GM10266 (cell line): ENCODE measurements around the gene FREM2.

Experiments
- DNase-seq: peaks from one replicate; pipeline ENCODE4 v3.0.0; 2012; ENCODE audit errors: extremely low spot score
- CTCF ChIP-seq: IDR thresholded peaks from 2 replicates; pipeline ENCODE4 v1.5.1; 2012; ENCODE audit warnings: mild to moderate bottlenecking, low read depth; ENCODE audit not compliant: control insufficient read depth, insufficient read depth; ENCODE audit errors: missing control alignments

The FREM2 gene

GRCh38 chr13:38787550-38787949, 100.7 kb downstream of the FREM2 start:
- no peak for TF ChIP-seq CTCF
- DNase-seq = no peak

GRCh38 chr13:38796890-38797289, 110.0 kb downstream of the FREM2 start:
- DNase-seq = no peak
- no peak for TF ChIP-seq CTCF

- TF ChIP-seq CTCF = no peak
- no peak for DNase-seq
Observed at GRCh38 chr13:38803531-38803930, 116.7 kb downstream of the FREM2 start.

DNA sequence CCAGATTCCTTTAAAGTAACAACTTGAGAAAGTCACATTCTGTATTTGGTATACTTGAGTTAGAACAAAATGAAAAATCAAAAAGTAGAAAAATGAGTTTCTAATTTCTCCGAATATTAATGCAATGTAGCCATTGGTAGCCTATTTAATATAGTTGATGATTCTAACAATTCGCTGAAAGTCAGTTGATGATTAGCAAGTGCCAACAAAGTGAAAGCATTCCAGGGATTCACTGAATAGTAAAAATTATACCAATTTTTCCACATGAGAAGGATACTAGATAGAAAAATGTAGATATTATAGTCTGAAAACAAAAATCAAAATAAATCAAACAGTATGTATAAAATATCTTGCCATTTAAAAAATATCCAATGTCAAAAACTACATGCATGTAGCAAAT, 117.2 kb downstream of the FREM2 start:
- no peak for DNase-seq
- TF ChIP-seq CTCF = no peak

DNA sequence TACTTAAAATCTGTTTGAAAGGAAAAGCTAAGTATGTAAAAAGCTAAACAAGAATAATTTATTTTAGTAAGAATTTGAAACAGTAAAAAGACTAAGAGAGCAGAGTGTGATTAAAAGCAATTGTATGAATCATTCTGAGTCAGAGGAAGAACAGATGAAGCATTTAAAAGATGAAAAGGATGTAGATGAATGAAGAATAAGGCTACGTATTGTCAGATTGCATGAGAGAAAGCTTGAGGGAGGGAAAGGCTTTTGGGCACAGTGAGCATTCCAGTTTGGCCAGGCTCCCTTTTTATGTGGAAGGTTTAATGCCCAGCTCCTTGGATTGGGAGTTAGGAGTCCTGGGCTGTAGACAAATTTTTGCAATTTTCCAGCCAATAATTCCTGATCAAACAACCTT, 117.7 kb downstream of the FREM2 start:
- DNase-seq = no peak
- TF ChIP-seq CTCF = no peak

DNA sequence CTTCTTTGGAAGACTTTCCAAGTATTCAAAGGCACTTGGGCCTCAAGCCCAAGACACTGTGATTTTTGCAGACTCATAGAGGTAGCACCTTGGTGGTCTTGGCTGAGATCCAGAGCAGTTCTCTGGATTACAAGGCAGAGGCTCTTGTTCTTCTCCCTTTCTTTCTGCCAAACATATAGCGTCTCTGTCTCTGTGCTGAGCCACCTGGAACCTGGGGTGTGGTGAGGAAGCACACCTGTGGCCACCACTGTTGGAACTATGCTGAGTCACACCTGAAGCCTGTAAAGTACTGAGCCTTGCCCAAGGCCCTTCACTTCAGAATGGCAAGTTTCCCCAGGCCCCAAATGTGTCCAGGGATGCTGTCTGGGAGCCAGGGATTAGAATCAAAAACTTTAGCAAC, 127.5 kb downstream of the FREM2 start:
- no peak for DNase-seq
- no peak for TF ChIP-seq CTCF

- TF ChIP-seq CTCF = no peak
- DNase-seq = no peak
Observed at GRCh38 chr13:38819053-38819452, 132.2 kb downstream of the FREM2 start.

- no peak for DNase-seq
- TF ChIP-seq CTCF = no peak
Observed at GRCh38 chr13:38819596-38819995, 132.7 kb downstream of the FREM2 start.
